Heart right ventricle (tissue), 16 donors: ENCODE measurements around the gene PDHA1. TPM values are rescaled to one million over a fixed set of nuclear protein-coding genes. Genes with fewer than 3 reads are reported as not detected.

Source experiments
- ATAC-seq, 8 donors: fragments of 200-7000 bp; cut with Tn5 transposase; one replicate each; pipeline ENCODE4 v1.9.1; 2020; ENCODE audit warnings: mild to moderate bottlenecking in 8 of 8, moderate library complexity in 8 of 8, moderate number of reproducible peaks in 1 of 8
- DNase-seq, 2 donors: peaks; one replicate each; pipeline ENCODE4 v3.0.0-alpha.2; 2020
- H3K27ac ChIP-seq, 10 donors: fragments of 200-600 bp; sonication (generic) in 2 of 10; one replicate each; pipeline versions ENCODE4 v1.5.0 to v1.8.0; 2020 to 2022; ENCODE audit warnings: mild to moderate bottlenecking in 3 of 10
- H3K27me3 ChIP-seq, 7 donors: fragments of 200-600 bp; one replicate each; pipeline ENCODE4 v1.8.0; 2021 to 2022; ENCODE audit warnings: mild to moderate bottlenecking in 2 of 7
- H3K36me3 ChIP-seq, 9 donors: fragments of 200-600 bp; sonication (generic) in 1 of 9; one replicate each; pipeline versions ENCODE4 v1.5.0 to v1.8.0; 2020 to 2022; ENCODE audit warnings: mild to moderate bottlenecking in 2 of 9
- H3K4me1 ChIP-seq, 9 donors: fragments of 200-600 bp; sonication (generic) in 1 of 9; one replicate each; pipeline versions ENCODE4 v1.5.0 to v1.8.0; 2020 to 2022; ENCODE audit warnings: mild to moderate bottlenecking in 4 of 9
- H3K4me3 ChIP-seq, 10 donors: fragments of 200-600 bp; sonication (generic) in 2 of 10; one replicate each; pipeline versions ENCODE4 v1.5.0 to v1.8.0; 2020 to 2022; ENCODE audit warnings: mild to moderate bottlenecking in 7 of 10, moderate library complexity in 2 of 10
- H3K9me3 ChIP-seq, 11 donors: fragments of 200-600 bp in 10 of 11; sonication (generic) in 2 of 11; one replicate each; pipeline versions ENCODE4 v1.5.0 to v1.8.0; 2013 to 2022; ENCODE audit warnings: mild to moderate bottlenecking in 2 of 11, control low read depth in 1 of 11, moderate library complexity in 1 of 11
- WGBS, 2 donors: extraction: QIAGEN DNeasy Blood & Tissue Kit; methylation state at CpG; one replicate each; pipeline ENCODE4 v1.1.7; 2013; ENCODE audit warnings: inconsistent platforms in 1 of 2; 5-methylcytosine and 5-hydroxymethylcytosine counted together
- intact Hi-C, 10 donors: fragments of 100-400 bp; cut with DNase I; formaldehyde crosslinking; loops; one replicate each; pipeline versions ENCODE4 v1.11.1 to v1.14.2; 2022
- polyA plus RNA-seq, 2 donors: library from polyadenylated mRNA; stranded (reverse); fragments of 200-250 nt; gene quantifications; one replicate each; pipeline ENCODE4 v1.2.3, GENCODE V29; 2013
- total RNA-seq, 10 donors: library from RNA; stranded (reverse); fragmentation: NEBNext Ultra II Directional in 3 of 10; extraction: Animal tissue kit (Norgen Biotek cat#: 25700) in 3 of 10; gene quantifications; one replicate each; pipeline versions ENCODE4 v1.2.1 to v1.2.4, GENCODE V29; 2021 to 2023
- TF ChIP-seq, protein P1 (sequence below), 9 donors: fragments of 200-600 bp; sonication (generic) in 2 of 9; IDR thresholded peaks; one replicate each; pipeline versions ENCODE4 v1.5.0 to v1.8.0; 2021 to 2022; ENCODE audit warnings: antibody characterized with exemption in 9 of 9, mild to moderate bottlenecking in 5 of 9, moderate library complexity in 1 of 9
- donor health status: Arrhythmogenic right ventricular cardiomyopathy.
- donor health status: ischemic (EF 13 %, LVEDD 7.1; RV severe dilation, severe dysfunction).
- donor health status: healthy with polysubstance abuse.
- donor health status: DM: no; HTN: yes; CAD: no.
- donor health status: DM: no; HTN: no; CAD: no.
- donor health status: ischemic (EF 25% LVEDD 6.9; RV normal size, moderate dysfunction).
- donor health status: ischemic (EF 25% LVEDD 5.7; RV mildly dilated, moderate dysfunction).
- donor health status: healthy.
- donor health status: DM: yes; HTN: yes; CAD: no.
- donor health status: Ischemic cardiomyopathy.
- donor health status: ischemic (EF 35%, LVEDD 5.7; RV mildly dilated, moderate dysfunction).
- donor health status: nonischemic (EF 11% LVEDD 7.7; RV severe dilation, severe dysfunction).
- donor health status: DM: yes; HTN: yes; CAD: no.
- donor health status: PGD.
- donor health status: ischemic (EF 29% LVEDD 5.4; RV normal size, mild dysfunction).
- donor health status: nonischemic (EF 23%, LVEDD 6.1; RV moderate dilation, normal function).

PDHA1 gene
- total and polyA plus RNA-seq, 12 donors, result 867 to 1,411 (median 1,050) TPM

DNA sequence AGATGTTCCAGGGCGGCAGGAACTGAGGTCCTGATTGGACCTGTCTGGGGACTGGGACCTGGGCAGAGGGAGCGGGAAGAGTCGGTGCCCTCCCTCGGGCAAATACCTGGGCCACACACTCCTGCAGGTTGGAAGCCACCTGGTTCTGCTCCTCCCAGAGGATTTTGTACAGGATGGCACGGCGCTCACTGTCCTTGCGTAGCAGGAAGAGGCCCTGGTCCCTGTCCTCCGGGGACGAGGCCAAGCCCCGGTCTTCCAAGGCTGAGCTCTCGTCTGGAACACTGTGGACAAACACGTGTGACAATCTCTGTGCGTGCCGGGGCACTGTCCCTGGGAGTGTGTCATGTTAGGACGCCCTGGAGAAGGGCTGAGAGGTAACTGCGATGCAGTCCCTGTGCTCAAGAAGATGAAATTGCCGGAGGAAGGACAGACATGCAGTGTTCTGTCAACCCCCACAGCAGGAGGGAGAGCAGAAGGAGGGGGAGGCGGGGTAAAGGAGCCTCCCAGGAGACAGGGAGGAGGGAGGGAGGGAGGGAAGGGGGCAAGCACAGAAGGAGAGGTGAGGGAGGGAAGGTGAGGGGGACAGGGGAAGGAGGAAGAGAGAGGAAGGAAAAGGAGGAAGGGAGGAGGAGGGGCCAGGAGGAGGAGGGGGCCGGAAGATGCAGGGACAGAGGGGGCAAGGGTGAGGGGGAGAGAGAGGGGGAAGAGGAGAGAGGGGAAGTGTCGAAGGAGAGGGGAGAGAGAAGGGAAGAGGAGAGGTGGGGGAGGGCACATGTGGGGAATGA, 29.0 kb downstream of the PDHA1 start:
- H3K27ac ChIP-seq, result no peak overlapping the region
- peaks cover 0 to 5% (median 0%) of the 10 kb centered on the region in 9 donors for H3K4me1 ChIP-seq
- H3K36me3 ChIP-seq, result no peaks in the 10 kb centered on the region
- H3K27me3 ChIP-seq, result peaks cover 0 to 3% (median 0%) of the 10 kb centered on the region in 7 donors
- peak overlapping the region; percentile 6 to 56 (median 44) for H3K4me3 ChIP-seq
- 1% methylated on average over 18 to 20 of the region's 20 CpGs for WGBS, 2 donors
- TF ChIP-seq, protein P1, sequence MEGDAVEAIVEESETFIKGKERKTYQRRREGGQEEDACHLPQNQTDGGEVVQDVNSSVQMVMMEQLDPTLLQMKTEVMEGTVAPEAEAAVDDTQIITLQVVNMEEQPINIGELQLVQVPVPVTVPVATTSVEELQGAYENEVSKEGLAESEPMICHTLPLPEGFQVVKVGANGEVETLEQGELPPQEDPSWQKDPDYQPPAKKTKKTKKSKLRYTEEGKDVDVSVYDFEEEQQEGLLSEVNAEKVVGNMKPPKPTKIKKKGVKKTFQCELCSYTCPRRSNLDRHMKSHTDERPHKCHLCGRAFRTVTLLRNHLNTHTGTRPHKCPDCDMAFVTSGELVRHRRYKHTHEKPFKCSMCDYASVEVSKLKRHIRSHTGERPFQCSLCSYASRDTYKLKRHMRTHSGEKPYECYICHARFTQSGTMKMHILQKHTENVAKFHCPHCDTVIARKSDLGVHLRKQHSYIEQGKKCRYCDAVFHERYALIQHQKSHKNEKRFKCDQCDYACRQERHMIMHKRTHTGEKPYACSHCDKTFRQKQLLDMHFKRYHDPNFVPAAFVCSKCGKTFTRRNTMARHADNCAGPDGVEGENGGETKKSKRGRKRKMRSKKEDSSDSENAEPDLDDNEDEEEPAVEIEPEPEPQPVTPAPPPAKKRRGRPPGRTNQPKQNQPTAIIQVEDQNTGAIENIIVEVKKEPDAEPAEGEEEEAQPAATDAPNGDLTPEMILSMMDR (IDR thresholded peaks at IDR 0.05), result peak in 1 of 9 donors; percentile 5
- DNase-seq (no peak), ATAC-seq (peak in 7 of 8 donors; percentile 22 to 78 (median 40))
- intact Hi-C loops, result loop anchor here in 9 of 10 donors (1.0 to 10.0 kb wide), 3 partner anchors 162 to 512 kb away; partner anchors contain the start of gene SH3KBP1 (in 7 of the 9)
- no peaks in the 10 kb centered on the region for H3K9me3 ChIP-seq

DNA sequence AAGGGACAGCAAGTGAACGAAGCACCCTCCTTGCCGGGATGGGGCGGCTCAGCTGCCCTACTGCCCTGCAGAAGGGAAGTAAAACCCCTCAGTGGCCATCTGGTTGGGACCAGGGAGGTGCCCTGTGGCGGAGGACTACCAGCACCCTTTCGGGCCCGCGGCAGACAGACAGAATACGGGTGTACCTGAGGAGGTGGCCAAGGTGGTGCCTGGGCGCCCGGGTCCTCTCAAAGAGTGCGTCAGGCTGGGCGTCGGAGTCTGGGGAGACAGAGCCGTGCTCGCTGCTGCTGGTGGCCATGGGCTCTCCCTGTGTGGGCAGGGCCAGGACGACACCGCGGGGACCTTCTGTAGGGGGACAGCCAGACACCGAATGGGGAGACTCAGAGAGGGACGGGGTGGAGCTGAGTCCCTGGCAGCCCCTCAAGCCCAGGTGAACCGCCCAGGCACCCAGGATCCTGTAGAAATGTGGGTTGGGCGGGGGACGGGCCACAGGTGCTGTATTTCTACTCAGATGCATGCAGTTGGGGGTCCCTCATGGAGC, 29.7 kb downstream of the PDHA1 start:
- peaks cover 0 to 3% (median 0%) of the 10 kb centered on the region in 7 donors for H3K27me3 ChIP-seq
- intact Hi-C loops, result loop anchor here in 9 of 10 donors (10.0 kb wide), 2 partner anchors 161 to 511 kb away; partner anchors contain the start of gene SH3KBP1 (in 7 of the 9)
- H3K9me3 ChIP-seq, result no peaks in the 10 kb centered on the region
- WGBS, 2 donors, result 25 to 32% methylated on average over 16 to 23 of the region's 23 CpGs
- H3K36me3 ChIP-seq, result no peaks in the 10 kb centered on the region
- ATAC-seq (peak in 1 of 8 donors; percentile 7), DNase-seq (no peak)
- TF ChIP-seq, protein P1 (IDR thresholded peaks at IDR 0.05), result no peak
- H3K4me3 ChIP-seq, result no peak overlapping the region
- H3K27ac ChIP-seq, result no peak overlapping the region
- H3K4me1 ChIP-seq, result peaks cover 0 to 5% (median 0%) of the 10 kb centered on the region in 9 donors

DNA sequence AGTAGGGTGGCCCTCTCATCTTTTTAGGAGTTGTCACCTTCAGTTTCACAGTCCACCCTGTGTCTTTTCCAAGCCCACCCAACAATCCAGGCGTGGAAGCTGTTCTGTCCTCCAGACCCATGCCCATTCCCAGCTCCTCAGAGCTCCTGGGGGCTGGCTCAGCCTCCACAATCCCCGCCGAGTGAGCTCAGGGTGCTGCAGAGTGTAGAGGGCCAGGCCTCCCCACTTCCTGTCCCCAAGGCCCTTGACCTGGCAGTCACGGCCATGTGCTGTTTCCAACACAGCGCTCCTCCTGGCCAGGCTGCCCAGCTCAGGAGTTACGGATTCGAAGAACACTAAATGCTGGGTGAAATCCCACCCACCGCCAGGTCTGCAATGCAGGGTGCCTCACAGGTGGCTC, 31.8 kb downstream of the PDHA1 start:
- Histone ChIP-seq H3K27me3 (peaks cover 0 to 3% (median 0%) of the 10 kb centered on the region in 7 donors), H3K27ac (no peak overlapping the region), H3K4me3 (no peak overlapping the region), H3K4me1 (peaks cover 0 to 5% (median 0%) of the 10 kb centered on the region in 9 donors), H3K36me3 (no peaks in the 10 kb centered on the region), H3K9me3 (no peaks in the 10 kb centered on the region)
- DNase-seq (no peak), ATAC-seq (no peak)
- intact Hi-C loops, result loop anchor here in 9 of 10 donors (10.0 kb wide), 2 partner anchors 159 to 509 kb away; partner anchors contain the start of gene SH3KBP1 (in 7 of the 9)
- TF ChIP-seq, protein P1 (IDR thresholded peaks at IDR 0.05), result no peak
- WGBS, 2 donors, result 75 to 77% methylated on average over 8 of the region's 8 CpGs

DNA sequence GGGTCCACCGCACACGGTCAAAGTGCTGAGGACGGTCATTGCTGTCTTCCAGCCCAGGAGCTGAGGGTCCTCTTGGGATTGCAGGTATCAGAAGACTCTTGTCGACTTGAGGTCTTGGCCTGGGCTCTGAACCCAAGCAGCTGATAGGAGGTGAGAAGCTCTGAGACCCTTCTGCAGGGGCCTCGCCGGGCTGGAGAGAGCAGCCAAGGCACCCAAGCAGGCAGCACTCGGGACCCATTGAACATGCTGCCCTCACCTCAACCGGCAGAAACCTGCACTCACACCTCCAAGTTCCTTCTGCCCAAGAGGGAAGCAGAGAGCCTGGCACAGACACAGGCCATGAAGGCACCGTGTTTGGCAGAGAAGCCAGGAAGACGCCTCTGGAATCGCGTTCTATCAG, 34.1 kb downstream of the PDHA1 start:
- H3K4me1 ChIP-seq, result peaks cover 0 to 5% (median 0%) of the 10 kb centered on the region in 9 donors
- no peak overlapping the region for H3K27ac ChIP-seq
- H3K4me3 ChIP-seq, result no peak overlapping the region
- H3K27me3 ChIP-seq, result peaks cover 0 to 11% (median 0%) of the 10 kb centered on the region in 7 donors
- intact Hi-C loops, result loop anchor here in 9 of 10 donors (10.0 kb wide), 2 partner anchors 157 to 507 kb away; partner anchors contain the start of gene SH3KBP1 (in 7 of the 9)
- TF ChIP-seq, protein P1 (IDR thresholded peaks at IDR 0.05), result no peak
- H3K9me3 ChIP-seq, result no peaks in the 10 kb centered on the region
- no peaks in the 10 kb centered on the region for H3K36me3 ChIP-seq
- DNase-seq (no peak), ATAC-seq (no peak)
- 93 to 95% methylated on average over 10 to 12 of the region's 12 CpGs for WGBS, 2 donors
